HG03097 (cell line): ENCODE measurements around the gene TMEM11.
"Not testable (repeated sequence)": the region's sequence is repeated elsewhere in the genome, so short reads cannot be mapped to it uniquely, and the experiment has no call there.

Source experiments
- ATAC-seq: cut with Tn5 transposase; IDR thresholded peaks from one replicate; pipeline ENCODE4 v1.9.1; 2021; ENCODE audit not compliant: unreplicated experiment, low FRiP score

The TMEM11 gene

DNA sequence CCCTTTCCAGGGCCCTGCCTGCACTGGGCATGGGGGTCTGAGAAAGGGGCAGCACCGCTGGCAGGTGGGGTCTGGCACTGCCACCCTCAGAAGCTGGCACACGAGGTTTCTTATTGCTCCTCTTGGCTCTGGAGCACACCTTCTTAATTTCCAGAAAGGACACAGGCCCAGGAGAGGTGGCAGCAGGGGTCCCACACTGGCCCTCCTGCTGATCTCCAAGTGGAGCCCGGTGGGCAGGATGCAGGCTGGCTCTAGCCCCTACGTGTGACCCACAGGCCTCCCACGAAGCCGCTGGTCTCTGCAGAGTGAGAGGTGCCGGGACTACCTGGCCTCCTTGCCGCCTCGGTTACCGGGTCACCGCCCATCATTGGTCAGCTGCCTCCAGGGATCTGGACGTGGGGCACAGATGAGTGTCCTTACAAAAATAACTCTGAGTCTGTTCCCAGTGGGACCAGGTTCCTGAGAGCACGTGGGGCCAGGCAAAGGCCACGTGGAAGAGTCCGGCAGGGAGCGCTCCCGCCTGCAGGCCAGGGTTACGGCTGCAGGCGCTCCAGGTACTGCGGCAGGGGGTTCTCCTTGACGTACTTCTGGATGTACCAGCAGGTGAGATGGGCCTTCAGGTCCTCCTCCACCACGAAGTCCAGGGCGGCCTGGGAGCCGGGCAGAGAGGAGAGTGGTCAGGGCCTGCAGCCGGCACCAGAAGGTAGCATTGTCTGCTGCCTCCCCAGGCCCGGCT lies 29.0 kb upstream of the TMEM11 start:
- no peak for ATAC-seq

DNA sequence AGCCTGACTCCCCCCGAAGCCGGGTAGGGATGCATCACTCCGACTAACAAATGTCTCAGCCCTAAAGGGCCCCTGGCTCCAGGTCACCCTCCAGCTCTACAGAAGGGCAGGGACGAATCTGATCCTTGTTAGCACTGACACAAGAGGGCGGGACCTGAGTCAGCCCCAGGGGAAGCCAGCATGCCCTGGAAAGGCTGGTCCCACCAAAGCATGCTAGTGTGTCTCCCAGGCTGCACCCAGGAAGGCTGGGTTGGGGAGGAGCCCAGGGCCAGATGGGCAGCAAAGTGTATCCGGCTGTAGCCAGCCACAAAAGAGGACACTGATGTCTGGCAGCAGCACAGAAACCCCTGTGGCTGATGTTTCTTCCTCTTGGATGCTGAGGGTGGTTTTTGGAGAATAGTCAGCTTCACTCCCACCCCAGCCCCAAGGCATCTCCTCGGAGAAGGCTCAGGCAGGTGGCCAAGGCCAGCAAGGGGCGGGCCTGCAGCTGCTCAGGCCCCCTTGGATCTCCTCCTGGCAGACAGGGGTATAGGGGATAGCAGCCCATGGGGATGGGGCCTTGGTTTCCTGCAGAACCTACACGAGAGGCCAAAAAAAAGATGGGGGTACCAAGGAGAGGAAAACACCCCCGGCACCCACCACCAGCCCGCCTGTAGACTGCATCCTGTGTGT lies 28.2 kb upstream of the TMEM11 start:
- ATAC-seq, result no peak

DNA sequence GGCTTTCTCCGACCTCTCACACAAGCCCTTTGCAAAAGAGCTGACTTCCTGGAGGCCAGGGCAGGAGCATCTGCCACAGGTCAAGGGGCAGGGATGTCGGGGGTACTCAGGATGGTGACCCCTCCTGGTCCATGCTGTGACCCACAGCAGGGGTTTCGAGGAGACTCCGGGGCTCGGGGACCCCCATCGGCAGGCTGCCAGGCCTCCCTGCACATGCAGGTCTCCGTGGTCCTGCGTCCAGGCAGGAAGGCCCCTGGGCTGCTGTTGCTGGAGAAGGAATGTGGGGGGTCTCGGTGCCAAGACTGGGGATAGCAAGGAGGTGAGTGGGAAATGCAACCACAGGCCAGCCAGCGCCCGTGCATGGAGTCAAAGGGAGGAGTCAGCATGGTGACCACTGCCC lies 27.6 kb upstream of the TMEM11 start:
- ATAC-seq, result no peak

DNA sequence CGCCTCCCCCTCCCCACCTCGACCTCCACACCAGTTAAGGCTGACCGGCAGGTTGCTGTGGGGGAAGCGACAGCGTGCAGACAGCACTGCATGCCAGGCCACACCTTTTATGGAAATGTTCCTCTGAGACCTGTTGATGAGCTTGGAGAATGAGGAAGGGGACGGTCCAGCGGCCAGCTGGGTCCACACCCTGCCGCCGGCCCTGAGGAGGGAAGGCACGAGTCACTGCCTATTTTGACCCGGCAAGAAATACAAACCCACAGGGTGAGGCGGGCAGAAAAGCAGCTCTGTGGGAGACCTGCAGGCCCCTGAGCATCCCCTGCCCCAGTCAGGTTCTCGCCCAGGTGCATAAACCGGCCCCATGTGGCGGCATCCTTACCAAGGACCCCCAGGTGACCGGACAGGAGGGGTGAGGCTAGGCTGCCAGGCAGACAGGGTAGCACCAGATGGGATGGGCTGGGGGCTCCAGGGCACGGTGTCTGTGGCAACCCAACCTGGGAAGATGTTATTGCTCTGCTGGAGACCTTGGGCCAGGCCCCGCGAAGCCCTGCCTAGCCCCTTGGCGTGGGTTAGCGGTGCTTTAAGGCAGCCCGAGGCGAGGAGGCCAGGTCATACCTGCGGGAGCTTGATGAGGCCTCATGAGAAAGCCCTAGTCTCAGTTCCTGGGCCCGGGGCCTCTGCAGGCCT lies 26.6 kb upstream of the TMEM11 start:
- no peak for ATAC-seq

DNA sequence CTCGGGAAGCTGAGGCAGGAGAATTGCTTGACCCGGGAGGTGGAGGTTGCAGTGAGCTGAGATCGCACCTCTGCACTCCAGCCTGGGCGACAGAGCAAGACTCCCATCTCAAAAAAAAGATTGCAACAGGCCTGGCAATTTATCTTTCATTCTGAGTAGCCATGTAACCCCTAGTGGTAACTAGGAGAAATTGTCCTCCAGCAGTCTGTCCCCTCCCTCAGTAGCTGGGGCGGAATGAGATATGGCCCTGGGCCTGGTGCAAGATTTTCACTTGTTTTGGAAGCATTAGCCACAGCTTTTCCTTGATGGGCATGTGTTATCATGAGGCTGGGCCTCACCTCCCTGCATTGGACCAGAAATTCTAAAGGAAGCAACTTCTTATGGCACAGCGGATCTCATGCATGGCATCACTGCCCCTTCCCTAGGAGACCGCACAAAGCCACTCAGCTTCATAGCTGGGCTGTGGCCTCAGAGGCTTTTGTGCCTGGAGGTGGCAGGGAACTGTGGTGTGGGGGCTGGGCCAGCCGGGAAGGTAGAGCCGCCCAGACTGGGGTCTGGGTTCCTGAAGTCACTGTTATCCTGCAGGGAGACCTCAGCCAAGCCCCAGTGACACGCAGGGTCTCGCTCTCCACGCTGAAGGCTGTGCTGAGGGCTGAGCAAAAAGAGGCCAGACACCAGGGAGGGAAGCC lies 25.9 kb upstream of the TMEM11 start:
- no peak for ATAC-seq

DNA sequence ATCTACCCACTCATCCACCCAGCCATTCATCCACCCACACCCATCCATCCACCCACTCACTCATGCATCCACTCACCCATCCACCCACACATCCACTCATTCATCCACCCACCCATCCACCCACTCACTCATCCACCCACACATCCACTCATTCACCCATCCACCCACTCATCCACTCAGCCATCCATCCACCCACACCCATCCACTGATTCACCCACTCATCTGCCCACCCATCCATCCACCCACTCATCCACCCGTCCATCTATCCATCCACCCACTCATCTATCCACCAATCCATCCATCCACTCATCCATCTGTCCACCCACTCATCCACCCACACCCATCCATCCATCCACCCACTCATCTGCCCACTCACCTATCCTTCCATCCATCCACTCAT lies 22.0 kb upstream of the TMEM11 start:
- no peak for ATAC-seq

DNA sequence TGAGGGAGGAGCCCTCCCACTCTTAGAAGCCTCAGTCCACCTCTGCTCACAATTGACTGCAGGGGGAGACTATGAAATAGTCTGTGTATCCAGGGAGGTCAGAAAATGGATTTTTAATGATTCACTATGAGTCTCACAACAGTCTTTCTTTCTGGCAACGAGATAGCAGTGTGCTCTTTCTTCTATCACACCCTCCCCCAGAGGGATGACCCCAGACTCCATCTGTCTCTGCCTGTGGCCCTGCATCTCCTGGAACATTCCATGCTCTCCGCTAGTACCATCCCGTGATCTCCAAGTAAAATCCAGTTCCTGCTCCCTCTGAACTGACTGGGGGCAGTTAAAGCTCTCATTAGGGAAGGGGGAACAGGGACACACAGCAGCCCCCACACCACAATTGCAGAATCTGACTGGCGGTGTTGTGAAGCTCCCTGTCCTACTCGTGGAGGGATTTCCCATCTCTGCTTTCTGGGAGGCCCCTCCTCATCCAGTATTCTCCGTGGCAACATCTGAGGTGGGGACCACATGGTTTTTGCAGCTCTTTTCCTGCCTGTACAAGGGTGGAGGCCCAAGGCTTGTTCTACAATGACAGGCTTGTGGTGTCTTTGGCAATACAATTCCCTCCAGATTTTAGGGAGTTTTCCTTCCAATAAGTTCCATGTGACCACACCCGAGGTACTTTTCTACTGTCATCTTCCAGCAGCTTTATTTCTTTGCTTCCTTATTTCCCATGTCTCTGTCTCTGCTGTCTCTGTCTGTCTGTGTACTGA lies 19.8 kb upstream of the TMEM11 start:
- ATAC-seq, result no peak

DNA sequence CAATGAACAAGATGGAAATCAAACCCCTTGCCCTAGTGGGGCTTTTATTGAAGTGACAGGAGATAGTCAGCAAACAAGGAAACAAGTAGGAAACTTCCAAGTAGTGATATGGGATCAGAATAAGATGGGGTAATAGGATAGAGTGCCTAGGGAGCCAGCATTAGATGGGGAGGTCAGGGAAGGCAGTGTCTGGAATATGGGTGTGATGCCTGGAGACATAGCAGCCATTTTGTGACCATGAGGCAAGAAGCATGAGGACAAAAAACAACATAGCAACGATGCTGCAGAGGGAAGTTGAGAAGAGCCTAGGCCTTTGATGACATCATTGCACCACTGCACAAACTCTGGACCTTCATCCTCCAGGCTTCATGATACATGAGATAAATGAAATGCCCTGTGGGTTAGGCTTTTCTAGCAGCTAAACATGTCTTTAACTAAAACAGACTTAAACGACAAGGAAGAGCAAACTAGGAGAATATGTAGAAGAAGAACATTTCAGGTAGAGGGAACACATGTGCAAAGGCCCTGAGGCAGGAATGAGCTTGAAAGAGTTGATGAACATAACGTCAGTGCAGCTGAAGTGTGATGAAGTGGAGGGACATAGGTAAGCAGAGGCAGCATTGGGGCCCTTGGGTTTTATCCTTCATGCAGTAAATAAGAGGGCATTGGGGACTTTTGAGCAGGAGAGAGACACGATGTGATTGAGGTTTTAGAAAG lies 18.2 kb upstream of the TMEM11 start:
- no peak for ATAC-seq

DNA sequence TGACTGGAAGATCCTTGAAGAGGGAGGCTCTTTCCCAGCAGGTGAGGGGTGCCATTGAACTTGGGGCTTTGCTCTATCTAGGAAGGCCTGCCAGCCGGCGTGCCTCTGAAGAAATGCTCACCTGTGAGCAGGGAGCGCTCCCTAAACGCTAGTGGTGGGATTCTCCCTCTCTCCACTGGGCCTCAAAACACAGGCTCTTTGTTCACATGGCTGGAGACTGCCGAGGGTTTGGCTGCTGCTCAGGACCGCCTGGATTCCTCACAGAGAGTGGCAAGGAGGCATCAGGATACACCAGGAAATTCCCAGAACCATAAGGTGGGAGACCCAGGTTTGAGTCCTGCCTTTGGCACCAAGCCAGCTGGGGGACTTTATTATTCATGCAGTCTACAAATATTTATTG lies 17.6 kb upstream of the TMEM11 start:
- ATAC-seq, result no peak

DNA sequence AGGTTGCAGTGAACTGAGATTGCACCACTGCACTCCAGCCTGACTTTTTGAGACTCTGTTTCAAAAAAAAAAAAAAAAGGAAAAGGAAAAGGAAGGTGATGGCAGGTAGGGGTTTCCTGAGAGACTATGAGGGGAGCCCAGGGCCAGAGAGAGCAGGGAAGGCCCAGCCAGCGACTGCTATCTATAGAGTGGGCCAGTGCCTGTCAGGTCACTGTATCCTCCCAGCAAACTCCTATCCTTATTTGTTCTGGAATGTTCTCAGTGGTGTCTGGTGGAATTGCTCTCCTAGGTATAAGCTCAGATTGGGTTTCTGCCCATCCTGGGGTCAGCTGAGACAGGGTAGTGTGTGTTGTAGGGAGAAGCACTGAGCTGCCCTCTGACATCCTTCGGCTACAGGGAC lies 14.9 kb upstream of the TMEM11 start:
- no peak for ATAC-seq

DNA sequence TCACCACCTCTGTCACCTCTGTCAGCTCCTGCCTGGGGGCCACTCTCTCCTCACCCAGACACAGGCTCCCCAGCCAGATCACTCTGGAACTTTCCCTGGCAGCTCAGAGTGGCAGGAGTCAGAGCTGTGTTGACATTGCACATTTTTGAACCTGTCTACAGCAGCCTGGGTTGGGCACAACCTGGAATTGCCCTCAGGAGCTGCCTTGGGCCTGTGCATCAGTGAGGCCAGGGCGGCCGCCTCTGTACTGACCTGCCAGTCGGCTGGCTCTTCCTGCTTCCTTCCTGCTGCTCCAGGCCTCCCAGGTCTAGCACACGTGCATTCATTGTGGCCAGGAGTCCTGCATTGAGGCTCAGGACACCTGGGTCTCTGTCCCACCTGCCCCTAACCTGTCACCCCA lies 14.2 kb upstream of the TMEM11 start:
- ATAC-seq, result no peak

DNA sequence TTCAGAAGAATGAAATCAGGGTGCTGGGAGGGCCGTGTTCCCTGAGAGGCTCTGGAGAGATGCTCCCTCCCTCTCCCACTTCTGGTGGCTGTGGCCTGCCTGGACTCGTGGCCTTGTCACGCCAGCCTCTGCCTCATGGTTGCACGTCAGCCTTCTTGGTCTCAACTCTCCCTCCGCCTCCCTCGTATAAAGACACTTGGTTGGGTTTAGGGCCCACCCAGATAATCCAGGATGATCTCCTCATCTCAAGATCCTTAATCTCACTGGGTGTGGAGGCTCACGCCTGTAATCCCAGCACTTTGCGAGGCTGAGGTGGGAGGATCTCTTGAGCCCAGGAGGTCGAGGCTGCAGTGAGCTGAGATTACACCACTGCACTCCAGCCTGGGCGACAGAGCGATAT lies 13.3 kb upstream of the TMEM11 start:
- not testable (repeated sequence) for ATAC-seq

DNA sequence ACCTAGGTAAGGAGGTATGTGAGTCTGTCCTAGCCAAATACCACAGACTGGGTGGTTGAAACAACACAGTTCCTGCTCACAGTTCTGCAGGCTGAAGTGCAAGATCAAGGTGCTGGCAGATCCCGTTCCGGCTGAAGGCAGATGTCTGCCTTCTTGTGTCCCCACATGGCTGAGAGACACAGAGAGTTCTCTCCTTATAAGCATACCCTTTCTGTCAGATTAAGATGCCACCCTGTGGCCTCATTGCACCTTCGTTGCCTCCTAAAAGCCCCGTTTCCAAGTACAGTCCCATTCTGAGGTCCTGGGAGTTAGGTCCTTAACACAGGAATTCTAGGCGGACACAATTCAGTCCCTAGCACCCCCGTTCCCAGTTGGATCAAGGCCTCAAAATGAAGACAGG lies 9.1 kb upstream of the TMEM11 start:
- ATAC-seq, result no peak

DNA sequence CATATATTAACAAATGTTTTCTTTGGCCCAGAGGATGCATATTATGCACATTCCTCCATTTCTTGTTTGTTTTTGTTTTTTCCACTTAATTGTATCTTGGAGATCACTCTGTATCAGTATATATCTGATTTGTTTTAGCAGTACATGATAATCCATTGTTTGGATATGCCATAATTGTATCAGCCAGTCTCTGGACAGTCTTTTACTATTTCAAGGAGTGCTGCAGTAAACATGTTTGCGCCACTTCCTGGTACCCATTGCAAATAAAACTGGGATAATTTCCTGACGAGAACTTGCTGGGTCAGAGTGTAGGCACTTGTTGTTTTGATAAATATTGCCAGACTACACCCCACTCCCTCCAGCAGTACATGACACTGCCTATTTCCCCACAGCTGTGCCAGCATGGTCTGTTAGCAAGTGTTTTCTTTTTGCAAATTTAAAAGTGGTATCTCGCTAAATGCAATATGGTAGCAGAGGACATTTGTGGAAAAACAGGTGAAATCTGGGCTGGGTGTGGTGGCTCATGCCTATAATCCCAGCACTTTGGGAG lies 4.9 kb upstream of the TMEM11 start:
- ATAC-seq, result no peak

DNA sequence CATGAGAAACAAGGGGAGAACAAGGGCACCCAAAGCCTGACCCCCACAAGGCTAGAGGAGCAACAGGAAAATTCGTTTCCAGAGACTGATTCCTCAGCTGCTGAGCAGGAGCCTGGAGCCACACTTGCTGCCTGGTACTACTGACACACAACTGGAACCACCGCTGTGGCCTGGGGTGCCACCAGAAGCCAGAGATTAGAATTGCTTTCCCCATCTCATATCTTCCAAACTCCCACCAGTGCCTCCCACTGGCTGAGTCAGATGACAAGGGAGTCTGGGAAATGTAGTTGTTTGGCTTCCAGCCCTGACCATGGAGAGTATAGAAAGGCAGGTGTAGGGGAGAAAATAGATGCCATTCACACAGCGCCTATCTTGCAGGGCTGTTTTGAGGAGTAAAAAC lies 4.1 kb upstream of the TMEM11 start:
- no peak for ATAC-seq

DNA sequence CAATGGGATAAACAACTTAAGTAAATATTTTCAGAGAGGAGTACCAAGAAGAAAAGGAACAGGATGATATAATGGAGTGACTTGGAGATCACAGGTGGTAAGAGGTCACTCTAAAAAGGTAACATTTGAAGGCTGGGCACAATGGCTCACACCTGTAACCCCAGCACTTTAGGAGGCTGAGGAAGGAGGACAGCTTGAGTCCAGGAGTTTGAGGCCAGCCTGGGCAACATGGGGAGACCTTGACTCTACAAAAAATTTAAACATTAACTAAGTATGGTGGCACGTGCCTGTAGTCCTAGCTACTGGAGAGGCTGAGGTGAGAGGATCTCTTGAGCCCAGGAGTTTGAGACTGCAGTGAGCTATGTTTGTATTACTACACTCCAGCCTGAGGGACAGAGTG lies 3.4 kb upstream of the TMEM11 start:
- no peak for ATAC-seq

DNA sequence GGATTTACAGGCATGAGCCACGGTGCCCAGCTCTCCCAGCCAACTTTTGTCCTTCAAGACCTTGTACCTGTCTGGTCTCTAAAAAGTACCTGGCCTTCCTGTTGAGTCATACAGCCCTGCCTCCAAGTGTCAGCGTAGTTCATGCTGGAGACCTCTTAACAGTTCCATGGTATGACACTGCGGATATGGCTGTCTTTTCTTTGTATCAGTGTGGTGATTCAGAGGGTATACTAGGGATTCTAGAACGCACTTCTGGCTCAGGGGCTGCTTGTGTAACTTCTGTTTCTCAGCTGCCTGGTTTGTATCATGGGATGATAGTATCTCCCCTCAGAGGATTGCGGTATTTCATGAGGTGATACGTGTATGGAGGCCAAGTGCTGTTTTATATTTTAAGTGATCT lies 2.0 kb upstream of the TMEM11 start:
- ATAC-seq, result no peak

DNA sequence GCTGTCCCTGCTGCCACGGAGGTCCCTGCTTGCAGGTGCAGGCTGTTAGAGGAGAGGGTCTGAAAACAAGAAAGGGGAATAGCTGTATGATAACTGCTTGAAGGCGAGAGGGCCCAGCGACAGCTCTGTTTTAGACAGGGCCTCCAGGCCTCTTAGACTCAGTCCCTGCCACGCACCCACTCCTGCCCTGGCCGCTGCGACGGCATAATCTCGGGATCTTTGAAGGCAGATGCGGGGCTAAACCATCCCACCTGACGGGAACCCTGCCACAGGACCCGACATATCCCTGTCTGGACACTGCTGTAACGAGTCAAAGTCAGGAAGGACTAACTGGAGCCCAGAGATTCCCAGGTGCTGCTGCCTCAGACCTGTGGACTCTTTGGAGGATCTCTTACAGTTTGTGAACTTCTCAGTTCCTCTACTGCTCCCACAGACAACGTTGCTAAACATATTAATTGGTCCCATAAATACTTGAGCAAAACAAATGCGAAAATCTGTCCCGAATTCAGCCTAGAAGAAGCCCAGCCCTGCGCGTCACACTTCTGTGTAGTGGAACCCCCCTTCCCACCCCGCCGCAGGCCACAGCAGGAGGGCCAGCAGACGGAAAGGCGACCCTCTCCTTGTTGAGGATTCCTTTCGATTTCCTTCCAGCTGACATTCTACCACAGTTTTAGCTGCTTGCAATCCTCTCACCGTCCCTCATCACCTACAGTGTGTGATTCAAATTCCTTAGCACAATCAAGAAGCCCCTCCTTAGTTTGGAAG lies 998 bp upstream of the TMEM11 start:
- peak; percentile 0 for ATAC-seq

DNA sequence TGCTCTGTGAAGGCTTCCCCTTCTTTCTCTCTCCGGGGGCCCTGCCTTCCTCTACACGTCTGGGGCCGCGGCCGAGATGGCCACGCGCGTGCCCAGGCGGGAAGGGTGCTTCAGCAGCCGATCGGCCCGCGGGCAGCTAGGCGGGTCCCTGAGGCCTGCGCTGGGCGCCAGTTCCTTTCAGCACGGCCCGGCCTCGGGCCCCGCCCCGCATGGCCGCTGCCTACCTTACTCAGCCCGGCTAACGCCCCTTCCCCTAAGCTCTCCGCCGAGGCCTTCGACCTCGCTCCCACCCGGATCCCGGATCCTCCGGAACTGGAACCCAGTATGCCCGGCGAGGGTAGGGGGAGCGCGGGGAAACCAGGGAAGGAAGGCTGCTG lies 335 bp downstream of the TMEM11 start:
- ATAC-seq, result peak; percentile 16
